Activated CD4-positive, alpha-beta T cell treated with anti-CD3 and anti-CD28 coated beads, Interleukin-2, Interleukin-4, amounts not matched to agents 100 ng/mL and 50 ng/mL, durations not matched to agents 16 hours and 8 hours (primary cell): ENCODE data around the gene TBK1.
A peak's percentile ranks its signal among the peaks of the same experiment; 100 is the strongest.

Source experiments
- DNase-seq: peaks from one replicate; pipeline ENCODE4 v3.0.0-alpha.2; 2020; ENCODE audit warnings: low spot score

The TBK1 gene

DNA sequence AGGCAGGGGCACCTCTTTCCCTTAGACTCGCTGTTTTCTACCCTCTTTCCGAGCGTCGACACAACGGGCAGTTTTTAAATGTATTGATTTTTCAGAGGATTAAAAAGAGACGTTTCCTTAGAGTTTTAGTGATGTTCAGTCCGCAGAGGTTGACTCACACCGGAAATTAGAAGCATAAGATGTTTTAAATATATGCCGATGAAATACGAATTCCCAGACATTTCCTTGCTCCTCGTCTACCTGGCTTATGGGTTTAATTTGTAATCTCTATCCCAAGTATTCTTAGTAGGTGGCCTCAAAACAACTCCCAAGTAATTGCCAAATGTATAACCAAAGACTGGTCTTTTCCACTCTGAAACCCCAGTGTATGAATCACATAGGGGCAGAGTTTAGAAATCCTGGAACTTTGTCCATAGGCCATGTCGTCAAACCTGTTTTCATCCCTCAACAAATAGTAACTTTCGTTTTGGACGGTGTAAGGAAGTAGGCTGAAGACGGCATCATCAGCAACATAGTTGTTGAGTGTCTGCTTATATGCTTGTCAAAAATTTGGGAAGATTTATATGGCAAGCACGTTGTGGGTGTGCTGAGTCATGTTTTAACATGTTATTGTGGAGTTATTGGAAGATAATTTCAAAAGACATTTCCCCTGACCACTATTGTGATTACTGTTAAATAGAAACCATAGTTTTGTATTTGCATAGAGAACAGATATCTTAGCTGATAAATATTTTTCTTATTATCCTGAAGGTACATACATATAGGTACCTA is 824 bp downstream of the TBK1 start:
- peak; percentile 15 for DNase-seq

DNA sequence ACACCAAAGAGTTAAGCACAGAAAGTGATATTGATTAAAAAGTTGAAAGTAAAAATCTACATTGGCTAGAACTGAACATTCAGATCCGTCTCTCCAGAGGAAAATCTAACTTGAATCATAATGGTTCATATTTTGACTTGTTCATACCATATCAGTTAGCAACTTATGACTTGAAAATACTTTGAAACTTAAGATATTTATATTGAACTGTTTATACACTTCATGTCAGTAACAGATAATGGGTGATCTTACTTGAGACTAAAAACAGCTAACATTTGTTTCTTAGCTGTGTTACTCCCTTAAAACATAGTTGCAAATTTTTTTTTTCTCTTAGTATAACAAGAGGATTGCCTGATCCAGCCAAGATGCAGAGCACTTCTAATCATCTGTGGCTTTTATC is 3.6 kb downstream of the TBK1 start:
- DNase-seq = no peak

- no peak for DNase-seq
Observed at GRCh38 chr12:64456119-64456518, 4.2 kb downstream of the TBK1 start.

DNA sequence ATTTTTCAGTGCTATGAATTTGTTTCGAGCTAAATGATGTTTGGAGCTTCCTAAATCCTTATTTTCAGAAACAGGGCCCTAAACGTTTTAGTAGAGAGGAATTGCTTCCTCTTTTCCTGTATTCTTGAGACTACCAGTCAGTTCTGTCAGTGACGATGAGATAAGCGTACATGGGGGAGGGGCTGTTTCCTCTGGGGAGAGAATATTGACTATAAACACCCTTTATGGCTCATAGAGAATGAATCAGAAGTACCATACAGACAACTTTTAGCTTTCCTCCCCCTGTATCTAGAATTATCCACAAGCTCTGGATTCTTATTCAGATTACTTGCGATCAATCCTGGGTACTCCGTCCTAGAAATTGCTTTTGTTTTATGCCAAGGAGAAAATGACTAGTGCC is 5.1 kb downstream of the TBK1 start:
- DNase-seq = peak; percentile 55

- DNase-seq = peak; percentile 80
Observed at GRCh38 chr12:64457466-64457865, 5.5 kb downstream of the TBK1 start.

DNA sequence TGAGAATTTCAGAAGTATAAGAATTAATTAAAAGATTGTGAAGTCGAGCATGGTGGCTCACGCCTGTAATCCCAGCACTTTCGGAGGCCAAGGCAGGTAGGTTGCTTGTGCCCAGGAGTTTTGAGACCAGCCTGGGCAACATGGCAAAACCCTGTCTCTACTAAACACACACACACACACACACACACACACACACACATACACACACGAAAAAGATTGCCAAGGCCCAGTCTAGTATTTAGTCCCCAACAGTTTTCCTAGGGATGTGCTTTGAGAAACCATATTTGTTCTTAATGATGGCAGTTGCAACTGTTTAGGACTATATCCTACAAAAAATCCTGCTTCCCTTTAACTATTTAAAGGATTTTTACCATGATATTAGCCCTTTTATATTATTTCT is 6.0 kb downstream of the TBK1 start:
- no peak for DNase-seq

GRCh38 chr12:64459394-64459891 is 7.5 kb downstream of the TBK1 start:
- DNase-seq = no peak

DNA sequence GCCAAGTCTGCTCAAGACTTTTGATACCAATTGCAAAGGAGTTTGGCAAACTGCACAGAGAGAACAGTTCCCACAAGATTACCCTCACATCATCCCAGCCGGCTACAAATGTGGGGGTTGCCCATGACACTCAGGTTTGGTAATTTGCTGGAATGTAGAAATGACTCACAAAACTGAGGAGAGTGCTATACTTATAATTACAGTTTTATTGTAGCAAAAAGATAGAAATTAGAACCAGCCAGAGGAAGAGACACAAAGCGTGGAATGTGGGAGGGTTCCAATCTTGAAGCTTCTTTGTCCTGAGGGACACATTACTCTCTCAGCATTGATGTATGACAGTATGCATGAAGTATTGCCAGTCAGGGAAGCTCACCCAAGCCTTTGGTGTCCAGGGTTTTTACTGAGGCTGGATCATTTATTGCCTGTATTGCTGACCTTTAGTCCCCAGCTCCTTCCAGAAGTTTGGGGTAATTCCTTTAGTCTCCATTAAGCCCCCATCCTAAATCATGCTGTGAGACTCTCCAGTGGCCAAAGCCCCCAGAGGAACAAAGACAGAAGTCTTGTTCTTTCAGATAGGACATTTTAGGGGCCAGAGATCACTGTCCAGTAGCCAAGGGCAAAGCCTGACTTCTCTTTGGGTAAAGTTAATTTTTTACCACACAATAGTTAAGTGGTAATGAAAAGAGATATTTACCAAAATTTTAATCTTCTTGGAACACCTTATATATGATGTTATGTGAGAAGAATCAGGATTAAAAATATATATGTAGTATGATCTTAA is 9.9 kb downstream of the TBK1 start:
- DNase-seq = no peak

DNA sequence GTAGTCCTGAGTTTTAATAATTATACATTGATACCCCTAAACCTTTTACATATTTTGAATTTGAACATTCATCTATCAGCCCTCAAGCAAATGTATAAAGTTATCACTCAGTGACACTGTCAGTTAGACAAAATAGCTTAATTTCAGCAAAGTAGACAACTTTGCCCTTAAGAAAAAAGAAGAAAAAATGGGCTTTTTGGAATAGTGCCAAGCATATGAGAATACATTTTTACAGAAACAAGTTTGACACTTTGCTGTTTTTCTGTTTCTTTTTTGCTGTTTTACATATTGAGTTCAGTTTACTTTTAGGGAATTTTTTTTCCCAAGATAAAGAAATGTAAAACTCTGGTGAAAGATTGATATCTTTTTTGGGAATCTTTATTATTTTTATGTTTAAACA is 14.3 kb downstream of the TBK1 start:
- no peak for DNase-seq

DNA sequence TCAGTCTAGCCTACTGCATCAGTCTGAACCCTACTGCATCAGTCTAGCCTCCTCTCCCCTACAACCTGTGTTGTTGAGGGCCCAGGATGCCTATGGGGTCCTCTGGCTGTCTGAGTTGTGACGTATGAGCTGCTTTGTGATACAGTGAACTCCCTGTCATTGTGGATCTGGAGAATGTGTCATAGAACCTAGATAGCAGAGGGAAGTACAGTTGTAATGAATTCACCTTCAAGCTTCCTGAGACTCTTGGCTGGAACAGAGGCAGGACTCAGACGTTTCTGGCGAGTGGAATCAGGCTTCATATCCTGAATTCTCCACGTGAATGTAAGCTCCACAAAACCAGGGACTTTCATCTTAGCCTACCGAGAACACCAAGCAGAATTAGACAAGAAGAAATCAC is 17.0 kb downstream of the TBK1 start:
- no peak for DNase-seq

- no peak for DNase-seq
Observed at GRCh38 chr12:64469455-64470142, 17.7 kb downstream of the TBK1 start.

DNA sequence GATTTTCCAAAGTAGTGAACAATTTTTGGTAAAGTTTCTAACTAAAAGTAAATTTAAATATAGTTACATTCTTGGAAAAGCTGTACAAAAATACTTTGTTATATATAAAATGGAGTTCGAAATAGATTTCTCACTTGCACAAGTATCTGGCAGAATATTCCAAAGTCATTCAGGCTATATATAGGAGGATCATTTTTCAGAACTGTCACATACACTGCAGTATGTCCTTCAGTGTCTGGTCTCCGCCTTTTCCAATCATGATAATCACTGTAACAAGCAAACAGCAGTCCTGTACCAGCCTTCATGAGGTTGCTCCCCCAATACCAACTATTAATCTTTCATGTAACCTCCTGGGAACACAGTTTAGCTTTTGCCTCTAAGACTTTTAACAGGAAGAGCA is 18.6 kb downstream of the TBK1 start:
- DNase-seq = no peak

DNA sequence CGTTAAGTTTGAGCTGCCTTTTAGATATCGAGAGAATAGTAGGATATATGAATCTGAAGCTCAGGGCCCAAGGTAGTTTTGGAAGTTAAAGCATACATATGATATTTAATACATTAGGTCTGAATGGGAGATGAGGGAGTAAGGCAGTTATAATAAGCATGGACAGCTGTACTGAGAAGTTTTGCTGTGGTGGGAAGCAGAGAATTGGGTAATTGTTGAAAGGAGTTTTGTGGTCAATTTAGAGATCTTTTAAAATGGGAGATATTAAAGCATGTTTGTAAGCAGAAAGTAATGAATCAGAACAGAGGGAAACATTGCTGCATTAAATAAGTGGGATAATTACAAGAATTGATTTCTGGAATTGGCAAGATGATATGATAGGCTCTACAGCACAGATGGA is 21.3 kb downstream of the TBK1 start:
- no peak for DNase-seq

- no peak for DNase-seq
Observed at GRCh38 chr12:64475518-64475917, 23.6 kb downstream of the TBK1 start.

DNA sequence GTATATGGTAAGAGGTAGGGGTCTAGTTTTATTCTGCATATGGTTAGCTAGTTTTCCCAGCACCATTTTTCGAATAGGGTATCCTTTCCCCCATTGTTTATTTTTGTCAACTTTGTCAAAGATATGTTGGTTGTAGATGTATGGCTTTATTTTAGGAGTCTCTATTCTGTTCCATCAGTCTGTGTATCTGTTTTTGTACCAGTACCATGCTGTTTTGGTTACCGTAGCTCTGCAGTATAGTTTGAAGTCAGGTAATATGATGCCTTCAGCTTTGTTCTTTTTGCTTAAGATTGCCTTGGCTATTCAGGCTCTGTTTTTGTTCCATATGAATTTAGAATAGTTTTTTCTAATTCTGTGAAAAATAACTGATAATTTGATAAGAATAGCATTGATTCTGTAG is 24.9 kb downstream of the TBK1 start:
- DNase-seq = no peak

DNA sequence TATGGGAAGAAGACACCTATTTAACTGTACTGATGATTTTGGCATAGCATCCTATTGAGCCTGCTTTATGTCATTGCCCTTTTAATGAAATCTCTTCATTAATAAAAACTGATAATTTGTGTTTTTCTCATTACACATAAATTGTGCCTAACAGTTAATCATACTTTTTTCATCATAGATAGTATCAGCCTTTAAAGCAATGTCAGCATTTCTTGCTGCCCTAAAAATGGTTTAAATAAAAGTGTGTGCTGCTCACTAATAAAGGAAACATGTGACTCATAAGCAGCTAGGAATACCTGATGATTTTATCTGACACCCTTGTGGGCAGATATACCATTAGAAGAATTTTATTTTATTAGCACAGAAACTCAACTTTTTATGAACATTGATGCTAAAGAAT is 26.7 kb downstream of the TBK1 start:
- DNase-seq = no peak

DNA sequence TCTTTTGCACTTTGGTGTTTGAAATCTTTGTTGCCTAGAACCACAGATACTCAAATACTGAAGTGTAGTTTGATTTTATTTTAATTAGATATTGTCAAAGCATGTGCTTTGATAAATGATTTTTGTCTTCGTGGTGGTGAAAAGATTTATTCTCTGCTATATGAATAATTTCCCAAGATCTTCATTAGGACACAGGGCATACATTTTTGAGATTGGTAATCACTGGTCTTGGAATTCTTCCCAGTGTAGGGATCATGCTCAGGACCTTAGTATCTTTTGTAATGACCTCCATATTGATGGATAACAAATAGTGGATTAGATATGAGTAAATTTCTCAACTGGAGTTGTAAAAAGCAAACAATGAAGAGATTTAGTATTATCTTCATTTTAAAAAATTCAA is 28.2 kb downstream of the TBK1 start:
- no peak for DNase-seq

DNA sequence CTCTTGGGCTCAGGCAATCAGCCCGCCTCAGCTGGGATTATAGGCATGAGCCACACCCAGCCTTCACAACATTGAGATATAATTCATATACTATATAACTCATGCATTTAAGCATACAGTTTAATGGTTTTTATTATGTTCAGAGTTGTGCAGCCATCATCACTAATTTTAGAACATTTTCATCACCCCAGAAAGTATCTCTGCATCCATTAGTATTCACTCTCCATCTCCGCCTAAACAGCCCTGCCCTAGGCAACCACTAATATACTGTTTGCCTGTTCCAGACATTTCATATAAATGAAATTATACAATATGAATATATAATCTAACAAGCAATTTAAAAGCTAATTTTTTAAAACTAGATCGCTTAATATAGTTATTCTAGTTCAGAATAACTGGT is 34.7 kb downstream of the TBK1 start:
- no peak for DNase-seq

GRCh38 chr12:64491718-64492117 is 39.8 kb downstream of the TBK1 start:
- DNase-seq = peak; percentile 5

DNA sequence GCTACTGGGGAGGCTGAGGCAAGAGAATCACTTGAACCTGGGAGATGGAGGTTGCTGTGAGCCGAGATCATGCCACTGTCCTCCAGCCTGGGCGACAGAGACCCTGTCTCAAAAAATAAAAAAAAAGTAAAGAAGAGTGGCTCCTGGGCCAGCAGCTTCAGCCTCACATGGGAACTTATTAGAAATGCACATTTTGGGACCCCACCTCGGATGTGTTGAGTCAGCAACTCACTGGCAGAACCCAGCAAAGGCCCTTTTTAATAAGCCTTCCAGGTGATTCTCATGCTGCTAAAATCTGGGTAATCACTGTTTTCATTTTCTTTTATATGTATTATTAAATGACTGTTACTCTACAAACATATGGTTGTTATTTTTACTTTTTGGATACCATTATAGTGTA is 41.6 kb downstream of the TBK1 start:
- no peak for DNase-seq

DNA sequence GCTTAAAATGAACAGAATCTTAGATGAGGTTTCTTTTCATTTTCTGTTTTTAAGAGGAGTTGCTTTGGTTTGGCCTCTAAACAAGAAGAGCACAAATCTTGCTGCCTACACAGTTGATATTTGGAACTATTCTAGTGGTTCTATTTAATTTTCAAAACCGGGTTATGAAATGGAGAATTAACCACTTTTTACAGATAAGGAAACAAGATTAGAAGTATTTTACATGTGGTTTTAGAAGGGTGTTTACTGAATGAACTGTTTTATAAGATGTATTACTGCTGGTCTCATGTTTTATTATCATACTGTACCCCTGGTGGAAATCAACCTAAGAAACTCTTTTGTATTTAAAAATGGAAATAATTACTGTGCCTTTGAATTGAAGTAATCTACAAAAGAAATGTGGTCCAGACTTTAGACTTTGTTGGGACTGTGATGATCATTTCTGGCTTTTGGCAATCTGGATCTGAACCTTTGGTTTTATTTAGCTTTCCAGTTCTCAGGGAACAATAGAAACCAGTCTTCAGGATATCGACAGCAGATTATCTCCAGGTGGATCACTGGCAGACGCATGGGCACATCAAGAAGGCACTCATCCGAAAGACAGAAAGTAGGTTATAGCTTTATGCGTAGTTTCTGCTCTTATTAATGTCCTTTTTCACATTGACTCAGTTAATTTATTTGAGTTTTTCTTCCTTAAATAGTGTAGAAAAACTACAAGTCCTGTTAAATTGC is 43.2 kb downstream of the TBK1 start:
- DNase-seq = no peak

DNA sequence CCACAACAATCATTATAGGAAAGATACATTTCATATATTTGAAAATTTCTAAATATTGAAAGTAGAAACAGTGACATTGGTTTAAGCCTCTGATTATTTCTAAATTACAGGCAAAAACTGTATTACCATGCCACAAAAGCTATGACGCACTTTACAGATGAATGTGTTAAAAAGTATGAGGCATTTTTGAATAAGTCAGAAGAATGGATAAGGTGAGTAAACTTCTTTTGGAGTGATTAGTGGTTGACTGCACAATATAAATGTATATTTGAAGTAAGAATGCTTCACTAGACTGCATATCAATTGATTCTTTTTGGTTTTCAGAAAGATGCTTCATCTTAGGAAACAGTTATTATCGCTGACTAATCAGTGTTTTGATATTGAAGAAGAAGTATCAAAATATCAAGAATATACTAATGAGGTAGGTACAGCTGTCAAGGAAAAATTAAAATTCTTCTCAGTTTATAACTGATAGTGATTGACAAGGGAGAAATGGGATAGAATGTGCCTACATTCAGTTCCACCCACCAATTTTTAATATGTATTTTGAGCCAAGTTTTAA is 45.0 kb downstream of the TBK1 start:
- no peak for DNase-seq
